Activated T-helper 1 cell treated with anti-CD3 and anti-CD28 coated beads, Interleukin-12 subunit alpha, Interleukin-12 subunit beta, Interleukin-2, Interleukin-4 antibody, amounts not matched to agents 30 ng/mL and 10 ng/mL and 1 ng/mL, durations not matched to agents 14 hours and 24 hours and 36 hours (primary cell): ENCODE measurements around the gene SPTA1. TPM values are rescaled to one million over a fixed set of nuclear protein-coding genes. Genes with fewer than 3 reads are reported as not detected.

Experiments
- DNase-seq: peaks from one replicate; pipeline ENCODE4 v3.0.0; 2021; ENCODE audit warnings: low spot score
- H3K27ac Mint-ChIP-seq: one replicate; pipeline ENCODE4 v1.8.0; 2021; ENCODE audit warnings: mild to moderate bottlenecking, mixed read lengths
- H3K27me3 Mint-ChIP-seq: one replicate; pipeline ENCODE4 v1.8.0; 2022; ENCODE audit warnings: mild to moderate bottlenecking, moderate library complexity, mixed read lengths; ENCODE audit not compliant: insufficient read depth
- H3K36me3 Mint-ChIP-seq: one replicate; pipeline ENCODE4 v1.8.0; 2021; ENCODE audit warnings: low read depth, mixed read lengths
- H3K4me1 Mint-ChIP-seq: one replicate; pipeline ENCODE4 v1.8.0; 2021; ENCODE audit warnings: low read depth, mixed read lengths
- H3K4me3 Mint-ChIP-seq: one replicate; pipeline ENCODE4 v1.8.0; 2021; ENCODE audit warnings: mild to moderate bottlenecking, moderate library complexity, mixed read lengths
- H3K9me3 Mint-ChIP-seq: one replicate; pipeline ENCODE4 v1.8.0; 2021; ENCODE audit warnings: mixed read lengths
- intact Hi-C: fragments of 100-400 bp; cut with micrococcal nuclease; formaldehyde crosslinking; loops from one replicate; pipeline ENCODE4 v1.15.1; 2024
- total RNA-seq: library from RNA; stranded (reverse); gene quantifications from 2 replicates; pipeline ENCODE4 v1.2.3, GENCODE V29; 2022

The SPTA1 gene
- not detected in 2 replicates for total RNA-seq

- Mint-ChIP-seq H3K27me3 (peaks cover 2% of the 10 kb centered on the region), H3K4me3 (no peak within 1 kb of the TSS), H3K27ac (no peak within 1 kb of the TSS), H3K9me3 (no peaks in the 10 kb centered on the region), H3K36me3 (no peaks in the 10 kb centered on the region), H3K4me1 (no peaks in the 10 kb centered on the region)
- DNase-seq, result no peak
- intact Hi-C loops, result no loop called here
Measured at GRCh38 chr1:158686111-158687009, at the start of gene SPTA1. Gene SPTA1 (minus strand): TSS chr1:158686715. CDS start chr1:158686517, 198 bp downstream.

- Mint-ChIP-seq H3K27me3 (peaks cover 14% of the 10 kb centered on the region), H3K9me3 (no peaks in the 10 kb centered on the region), H3K4me3 (no peak overlapping the region), H3K27ac (no peak overlapping the region), H3K4me1 (no peaks in the 10 kb centered on the region), H3K36me3 (no peaks in the 10 kb centered on the region)
- no peak for DNase-seq
- intact Hi-C loops, result no loop called here
Measured at GRCh38 chr1:158735848-158736247, 49.3 kb upstream of the SPTA1 start.

GRCh38 chr1:158732524-158732923 is 46.0 kb upstream of the SPTA1 start:
- H3K27me3 Mint-ChIP-seq, result peaks cover 17% of the 10 kb centered on the region
- H3K4me3 Mint-ChIP-seq, result no peak overlapping the region
- no peak overlapping the region for H3K27ac Mint-ChIP-seq
- H3K36me3 Mint-ChIP-seq, result no peaks in the 10 kb centered on the region
- H3K4me1 Mint-ChIP-seq, result no peaks in the 10 kb centered on the region
- intact Hi-C loops, result no loop called here
- DNase-seq, result no peak
- H3K9me3 Mint-ChIP-seq, result no peaks in the 10 kb centered on the region

GRCh38 chr1:158731707-158732106 is 45.2 kb upstream of the SPTA1 start:
- H3K4me3 Mint-ChIP-seq, result no peak overlapping the region
- peaks cover 17% of the 10 kb centered on the region for H3K27me3 Mint-ChIP-seq
- H3K36me3 Mint-ChIP-seq, result no peaks in the 10 kb centered on the region
- H3K4me1 Mint-ChIP-seq, result no peaks in the 10 kb centered on the region
- H3K27ac Mint-ChIP-seq, result no peak overlapping the region
- intact Hi-C loops, result no loop called here
- no peak for DNase-seq
- H3K9me3 Mint-ChIP-seq, result no peaks in the 10 kb centered on the region

GRCh38 chr1:158730453-158730852 is 43.9 kb upstream of the SPTA1 start:
- peaks cover 21% of the 10 kb centered on the region for H3K27me3 Mint-ChIP-seq
- no peak overlapping the region for H3K27ac Mint-ChIP-seq
- H3K4me1 Mint-ChIP-seq, result no peaks in the 10 kb centered on the region
- H3K4me3 Mint-ChIP-seq, result no peak overlapping the region
- intact Hi-C loops, result no loop called here
- no peaks in the 10 kb centered on the region for H3K36me3 Mint-ChIP-seq
- H3K9me3 Mint-ChIP-seq, result no peaks in the 10 kb centered on the region
- no peak for DNase-seq

GRCh38 chr1:158728510-158729225 is 42.2 kb upstream of the SPTA1 start:
- Mint-ChIP-seq H3K27me3 (peaks cover 18% of the 10 kb centered on the region), H3K4me3 (no peak overlapping the region)

GRCh38 chr1:158724442-158724841 is 37.9 kb upstream of the SPTA1 start:
- Mint-ChIP-seq H3K9me3 (no peaks in the 10 kb centered on the region), H3K27ac (no peak overlapping the region), H3K4me3 (no peak overlapping the region), H3K27me3 (peaks cover 14% of the 10 kb centered on the region), H3K4me1 (no peaks in the 10 kb centered on the region), H3K36me3 (no peaks in the 10 kb centered on the region)
- intact Hi-C loops, result no loop called here
- no peak for DNase-seq

More at GRCh38 chr1:158728510-158729225, 42.2 kb upstream of the SPTA1 start:
- Mint-ChIP-seq H3K36me3 (no peaks in the 10 kb centered on the region), H3K27ac (no peak overlapping the region), H3K4me1 (no peaks in the 10 kb centered on the region), H3K9me3 (no peaks in the 10 kb centered on the region)
- DNase-seq, result no peak
- intact Hi-C loops, result no loop called here

- Mint-ChIP-seq H3K27me3 (peaks cover 5% of the 10 kb centered on the region), H3K9me3 (no peaks in the 10 kb centered on the region), H3K27ac (no peak within 1 kb of the TSS), H3K4me1 (no peaks in the 10 kb centered on the region), H3K36me3 (no peaks in the 10 kb centered on the region), H3K4me3 (no peak within 1 kb of the TSS)
- no peak for DNase-seq
- intact Hi-C loops, result no loop called here
Measured at GRCh38 chr1:158720620-158721019, 34.1 kb upstream of the SPTA1 start, which contains the start of gene OR6K3. Gene OR6K3 (minus strand): TSS chr1:158720720. CDS start chr1:158718115, 2,605 bp downstream.

GRCh38 chr1:158719664-158720063 is 33.1 kb upstream of the SPTA1 start:
- Mint-ChIP-seq H3K4me1 (no peaks in the 10 kb centered on the region), H3K36me3 (no peaks in the 10 kb centered on the region), H3K9me3 (no peaks in the 10 kb centered on the region), H3K4me3 (no peak overlapping the region), H3K27me3 (peaks cover 6% of the 10 kb centered on the region), H3K27ac (no peak overlapping the region)
- DNase-seq, result no peak
- intact Hi-C loops, result loop anchor here (10.0 kb wide), 2 partner anchors 275 to 355 kb away; partner anchors contain the start of gene AIM2

- no peak for DNase-seq
- Mint-ChIP-seq H3K27me3 (peaks cover 7% of the 10 kb centered on the region), H3K4me1 (no peaks in the 10 kb centered on the region), H3K4me3 (no peak overlapping the region), H3K9me3 (no peaks in the 10 kb centered on the region), H3K36me3 (no peaks in the 10 kb centered on the region), H3K27ac (no peak overlapping the region)
- intact Hi-C loops, result loop anchor here (2.0 to 10.0 kb wide), 3 partner anchors 101 to 357 kb away; partner anchors contain the start of gene AIM2
Measured at GRCh38 chr1:158717344-158717743, 30.8 kb upstream of the SPTA1 start.

- Mint-ChIP-seq H3K4me1 (no peaks in the 10 kb centered on the region), H3K36me3 (no peaks in the 10 kb centered on the region), H3K9me3 (no peaks in the 10 kb centered on the region), H3K27ac (peak overlapping the region; percentile 56), H3K4me3 (no peak overlapping the region), H3K27me3 (peaks cover 8% of the 10 kb centered on the region)
- intact Hi-C loops, result loop anchor here (1.0 to 10.0 kb wide), 4 partner anchors 102 to 358 kb away; partner anchors contain the start of gene AIM2
- DNase-seq, result no peak
Measured at GRCh38 chr1:158716335-158716734, 29.8 kb upstream of the SPTA1 start.

GRCh38 chr1:158714754-158715153 is 28.2 kb upstream of the SPTA1 start:
- H3K9me3 Mint-ChIP-seq, result no peaks in the 10 kb centered on the region
- intact Hi-C loops, result loop anchor here (10.0 kb wide), 2 partner anchors 280 to 360 kb away; partner anchors contain the start of gene AIM2
- peaks cover 8% of the 10 kb centered on the region for H3K27me3 Mint-ChIP-seq
- H3K27ac Mint-ChIP-seq, result no peak overlapping the region
- DNase-seq, result no peak
- H3K36me3 Mint-ChIP-seq, result no peaks in the 10 kb centered on the region
- no peak overlapping the region for H3K4me3 Mint-ChIP-seq
- no peaks in the 10 kb centered on the region for H3K4me1 Mint-ChIP-seq

- Mint-ChIP-seq H3K9me3 (no peaks in the 10 kb centered on the region), H3K4me1 (no peaks in the 10 kb centered on the region)
Measured at GRCh38 chr1:158711098-158711497, 24.6 kb upstream of the SPTA1 start.

More at GRCh38 chr1:158711098-158711497, 24.6 kb upstream of the SPTA1 start:
- Mint-ChIP-seq H3K27ac (no peak overlapping the region), H3K27me3 (peaks cover 8% of the 10 kb centered on the region), H3K36me3 (no peaks in the 10 kb centered on the region), H3K4me3 (no peak overlapping the region)
- intact Hi-C loops, result loop anchor here (10.0 kb wide), 2 partner anchors 284 to 364 kb away; partner anchors contain the start of gene AIM2
- DNase-seq, result no peak
